SHP77 (cell line): ENCODE data around the gene PLEKHH1.
A peak's percentile ranks its signal among the peaks of the same experiment; 100 is the strongest.

Source experiments
- DNase-seq, 2 experiments: peaks; one replicate each; lab custom pipeline; 2025; lab: John Stamatoyannopoulos, UW

PLEKHH1 gene

DNA sequence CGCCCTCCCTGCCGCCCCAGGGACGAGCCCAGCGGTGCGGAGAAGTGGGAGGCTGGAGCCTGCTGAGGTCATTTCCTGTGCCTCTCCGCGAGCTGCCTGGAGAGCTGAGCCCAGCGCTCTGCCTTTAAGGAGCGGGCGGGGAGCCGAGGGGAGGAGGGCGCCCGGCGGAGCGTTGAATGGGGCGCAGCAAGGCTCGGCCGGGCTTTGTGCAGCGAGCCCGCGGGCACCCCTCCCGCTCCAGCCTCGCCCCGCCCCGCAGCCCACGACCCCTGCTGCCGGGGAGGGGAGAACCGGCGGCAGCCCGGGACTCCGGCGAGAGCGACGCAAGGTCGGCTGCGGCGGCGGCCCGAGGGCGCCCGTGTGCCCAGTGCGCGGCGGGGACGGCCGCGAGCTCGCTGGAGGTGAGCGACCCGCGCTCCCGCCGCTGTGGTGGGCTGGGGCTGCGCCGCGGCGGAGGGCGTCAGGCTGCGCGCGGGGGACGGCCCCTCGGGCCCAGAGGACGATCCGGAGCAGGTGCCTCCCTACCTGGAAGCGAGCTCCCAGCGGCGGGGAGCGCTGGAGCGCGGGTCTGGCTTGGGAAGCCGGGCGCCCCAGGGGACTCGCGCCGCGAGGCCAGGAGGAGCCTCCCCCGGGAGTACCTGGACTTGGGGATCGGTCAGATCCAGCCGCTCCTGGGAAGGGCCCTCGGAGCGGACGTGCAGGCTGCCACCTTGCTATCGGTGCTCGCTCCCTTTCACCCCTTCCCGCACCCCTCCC is at the start of gene PLEKHH1:
TSS of gene PLEKHH1 (plus strand) at position 293 of the 756 bp plus-strand sequence. CDS start 8,578 bp downstream, outside the sequence.
- DNase-seq, result peak; percentile 77 to 86

DNA sequence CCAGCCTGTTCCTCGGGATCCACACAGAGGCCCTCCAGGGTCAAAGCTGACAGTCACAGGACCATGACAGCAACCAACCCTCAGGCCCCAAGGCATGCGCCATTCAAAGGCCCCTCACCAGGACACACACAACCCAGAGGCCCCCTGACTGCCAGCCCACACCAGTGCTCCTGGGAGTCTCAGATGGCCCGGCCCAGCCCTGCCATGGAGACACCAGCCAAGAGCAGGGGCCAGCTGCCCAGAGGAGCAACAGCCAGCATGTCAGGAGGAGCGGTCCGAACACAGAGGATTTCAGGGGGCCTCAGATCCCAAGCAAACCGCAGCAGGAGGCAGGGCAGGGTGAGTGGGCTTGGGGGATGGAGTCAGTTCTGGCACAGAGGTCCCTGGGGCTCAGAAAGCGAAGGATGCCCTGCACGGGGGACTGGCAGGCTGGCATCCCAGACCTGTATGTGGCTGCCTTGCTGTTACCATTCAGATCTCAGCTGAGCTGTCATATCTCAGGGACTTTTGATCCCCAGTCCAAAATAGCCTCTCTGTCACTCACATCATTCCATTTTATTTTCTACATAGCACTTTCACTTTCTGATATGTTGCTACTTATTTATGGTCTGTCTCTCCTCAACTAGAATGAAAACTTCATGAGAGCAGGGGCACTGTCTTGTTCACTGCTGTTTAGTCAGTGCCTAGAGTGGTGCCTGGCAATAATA is 49.4 kb upstream of the PLEKHH1 start:
- DNase-seq, result no peak

DNA sequence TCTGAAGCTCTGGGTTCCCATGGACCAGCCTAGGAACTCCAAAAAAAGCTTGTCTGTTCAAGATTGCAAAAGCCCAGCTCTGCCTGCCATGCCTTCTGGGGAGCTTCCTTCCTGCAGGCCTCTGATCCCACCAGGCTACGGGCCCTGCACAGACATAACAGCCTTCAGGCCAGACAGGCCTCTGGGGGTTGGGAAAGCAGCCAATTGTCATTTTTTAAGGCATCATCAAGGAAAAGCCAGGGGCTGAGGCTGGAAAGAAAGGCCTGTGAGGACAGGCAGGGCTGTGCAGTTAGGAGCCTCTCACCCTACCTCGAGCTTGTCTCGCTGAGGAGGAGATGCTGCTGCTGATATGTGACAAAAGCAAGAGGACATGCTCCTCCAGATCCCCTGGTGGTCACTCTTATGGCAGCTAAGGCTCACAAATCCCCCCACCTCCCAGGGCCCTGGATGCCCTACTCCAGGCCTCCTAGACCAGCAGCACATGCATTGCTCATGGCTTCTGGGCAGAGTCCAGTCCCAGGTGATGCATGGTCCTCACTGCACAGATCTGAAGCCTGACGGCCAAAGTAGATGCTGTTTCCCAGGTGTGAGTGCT is 47.5 kb upstream of the PLEKHH1 start:
- no peak for DNase-seq

DNA sequence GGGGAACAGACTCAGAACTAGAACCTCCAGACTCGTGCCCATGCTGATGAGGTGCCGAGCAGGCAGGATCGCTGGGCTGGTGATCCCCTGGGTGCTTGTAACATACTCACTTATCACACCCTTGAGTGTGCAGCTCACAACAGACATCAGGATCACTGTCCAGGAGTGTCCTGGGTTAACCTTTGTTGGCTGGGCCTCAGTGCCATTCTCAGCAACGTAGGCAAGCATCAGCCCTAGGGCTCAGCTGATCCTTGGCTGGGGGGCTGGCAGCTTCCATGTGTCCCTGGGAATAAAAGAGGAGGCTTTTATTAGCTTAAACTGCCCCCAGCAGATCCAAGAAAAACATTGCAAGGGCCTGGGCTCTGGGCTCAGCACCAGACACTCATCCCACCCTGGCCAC is 46.2 kb upstream of the PLEKHH1 start:
- DNase-seq, result no peak

DNA sequence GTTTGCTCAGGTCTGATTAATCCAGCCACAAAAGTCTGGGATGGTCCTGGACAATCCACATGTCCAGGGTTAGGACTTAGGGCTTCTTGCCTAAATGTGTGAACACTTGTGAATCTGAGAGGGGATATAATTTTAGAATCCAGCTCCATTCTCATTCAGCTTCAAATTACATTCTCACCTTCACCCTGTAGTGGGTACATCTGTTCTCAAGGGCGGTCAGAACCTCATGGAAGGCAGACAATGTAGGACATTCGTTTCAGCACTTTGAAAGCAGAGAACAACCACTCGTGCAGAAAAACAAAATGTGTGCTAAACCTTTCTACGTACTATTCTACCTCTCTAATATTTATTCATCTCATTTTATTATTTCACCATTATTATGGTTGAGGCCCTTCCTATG is 45.8 kb upstream of the PLEKHH1 start:
- DNase-seq, result no peak

DNA sequence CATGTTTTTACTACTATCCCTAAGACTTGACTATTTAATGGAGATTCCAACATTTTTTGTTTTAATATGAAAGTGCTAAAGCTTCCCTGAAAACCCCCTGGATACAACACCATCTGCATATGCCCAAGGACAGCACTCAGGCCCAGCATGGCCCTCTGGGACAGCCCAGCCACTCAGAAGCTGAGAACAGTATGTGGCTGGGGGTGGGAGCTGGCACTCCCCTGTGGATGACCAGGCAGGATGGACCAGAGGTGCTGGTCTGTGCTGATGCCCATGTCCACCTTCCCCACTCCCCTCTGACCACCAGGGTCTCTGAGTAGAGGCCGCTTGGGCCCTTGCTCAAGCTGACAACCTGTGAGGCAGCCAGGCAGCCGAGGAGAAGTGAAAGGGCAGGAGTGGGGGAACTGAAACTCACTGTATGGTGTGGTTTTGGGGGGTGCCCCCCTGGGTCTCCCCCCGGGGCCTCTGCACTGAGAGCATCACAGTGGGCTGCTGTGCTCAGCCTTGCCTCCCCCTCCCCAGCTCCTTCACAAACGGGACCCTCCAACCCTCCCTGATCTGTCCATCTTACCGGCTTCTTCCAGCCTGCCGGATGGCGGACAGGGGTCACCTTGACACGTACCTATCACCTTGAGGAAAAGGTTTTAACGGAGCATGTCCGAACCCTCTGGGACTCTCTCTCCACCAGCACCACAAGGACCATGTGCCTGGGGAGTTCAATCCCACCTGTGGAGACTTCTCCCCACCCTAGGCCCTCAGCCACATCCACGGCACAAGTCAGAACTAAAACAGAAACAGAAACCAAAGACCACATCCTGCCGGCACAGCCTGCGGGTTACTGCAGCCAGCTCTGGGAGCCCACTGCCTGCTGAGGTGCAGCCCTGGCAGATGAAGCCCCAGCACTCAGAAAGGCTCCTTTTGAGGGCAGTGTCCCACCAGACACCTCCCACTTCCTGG is 44.9 kb upstream of the PLEKHH1 start, which contains the start of gene TMEM229B:
TSS of gene TMEM229B (minus strand) at position 785 of the 957 bp plus-strand sequence. CDS start 14,798 bp downstream, outside the sequence.
- DNase-seq, result no peak

DNA sequence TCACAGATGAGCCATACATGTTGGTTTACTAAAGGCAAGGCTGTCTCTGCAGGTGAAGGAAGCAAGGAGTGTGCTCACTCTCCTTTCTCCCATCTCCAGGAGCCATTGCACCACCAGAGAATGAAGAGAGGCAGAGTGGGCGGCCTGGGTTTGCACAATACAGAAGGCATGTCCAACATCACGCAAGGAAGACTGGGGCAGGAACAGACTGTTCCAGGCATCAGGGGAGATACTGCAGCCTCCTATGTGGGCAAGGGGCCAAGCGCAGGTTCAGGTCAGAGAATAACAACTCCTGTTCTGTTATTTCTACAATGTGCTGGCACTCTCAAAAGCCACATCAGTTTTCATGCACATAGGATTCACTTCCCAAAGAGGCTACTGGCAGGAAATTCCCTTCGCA is 42.9 kb upstream of the PLEKHH1 start:
- no peak for DNase-seq

DNA sequence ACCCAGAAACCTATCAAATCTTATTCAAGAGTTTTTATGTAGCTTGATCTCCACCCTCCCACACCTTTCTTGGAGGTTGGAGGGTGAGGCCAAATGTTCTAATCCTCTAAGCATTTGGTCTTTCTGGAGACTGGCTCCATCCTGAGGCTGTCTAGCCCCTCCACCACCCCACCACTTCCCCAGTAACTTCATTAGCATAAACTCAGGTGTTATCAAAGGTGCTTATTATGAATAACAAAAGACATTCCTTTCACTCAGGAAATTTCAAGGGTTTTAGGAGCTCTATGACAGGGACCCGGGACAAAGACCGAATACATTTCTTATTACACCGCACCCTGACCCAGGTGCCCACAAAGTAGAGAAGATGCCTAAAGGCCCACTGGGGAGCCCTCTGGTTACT is 41.8 kb upstream of the PLEKHH1 start:
- no peak for DNase-seq

DNA sequence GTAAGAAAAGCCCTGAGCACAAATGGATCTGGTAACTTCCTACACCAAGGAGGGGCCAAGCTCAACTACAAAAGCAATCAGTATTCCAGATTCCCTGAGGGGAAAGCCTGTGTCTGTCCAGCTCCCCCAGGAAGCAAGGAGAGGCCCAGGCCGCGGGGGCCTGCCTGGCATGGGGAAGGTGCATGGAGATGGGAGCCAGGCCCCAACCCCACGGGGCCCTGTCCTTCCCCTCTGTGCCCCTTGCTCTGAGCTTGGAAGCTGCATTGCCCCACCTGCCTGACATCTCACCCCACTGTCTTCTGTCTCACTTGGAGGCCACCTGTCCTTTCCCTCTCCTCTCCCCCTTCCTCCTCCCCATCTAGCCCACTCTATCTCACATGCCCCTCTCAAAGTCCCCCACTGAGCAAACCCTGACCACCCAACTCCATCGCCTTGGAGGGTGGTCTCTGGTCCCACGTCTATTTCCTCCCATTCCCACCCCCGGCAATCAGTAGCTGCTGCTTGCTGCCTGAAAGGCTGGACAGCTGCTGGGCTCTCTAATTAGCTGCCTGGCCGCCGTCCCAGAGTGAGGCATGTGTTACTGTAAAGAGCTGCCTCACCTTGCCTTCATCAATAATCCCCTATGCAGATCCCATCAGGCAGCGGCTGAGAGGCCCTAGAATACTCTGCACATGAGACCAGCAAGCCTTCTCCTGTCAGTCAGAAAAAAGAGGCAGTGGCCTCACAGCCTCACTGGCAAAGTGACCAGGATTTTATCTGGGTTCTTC is 41.2 kb upstream of the PLEKHH1 start:
- DNase-seq, result peak; percentile 68 to 78

DNA sequence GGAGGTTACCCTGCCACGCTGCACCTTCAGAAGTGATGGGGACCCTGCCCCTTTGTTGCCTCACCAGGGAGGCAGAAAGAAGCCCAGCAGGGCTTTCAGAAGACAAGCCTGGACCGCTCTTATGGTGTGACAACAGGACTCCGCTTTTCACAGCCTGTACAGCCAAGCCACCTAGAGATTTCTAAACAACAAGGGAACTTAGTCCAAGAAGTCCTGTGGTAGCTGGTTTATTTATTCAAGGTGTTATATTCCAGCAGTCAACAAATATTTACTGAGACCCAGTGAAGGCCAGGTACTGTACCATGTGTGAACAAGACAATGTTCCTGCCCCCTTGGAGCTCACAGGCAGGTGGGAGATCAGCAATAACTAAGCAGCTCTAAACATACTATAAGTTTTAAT is 40.6 kb upstream of the PLEKHH1 start:
- DNase-seq, result no peak

DNA sequence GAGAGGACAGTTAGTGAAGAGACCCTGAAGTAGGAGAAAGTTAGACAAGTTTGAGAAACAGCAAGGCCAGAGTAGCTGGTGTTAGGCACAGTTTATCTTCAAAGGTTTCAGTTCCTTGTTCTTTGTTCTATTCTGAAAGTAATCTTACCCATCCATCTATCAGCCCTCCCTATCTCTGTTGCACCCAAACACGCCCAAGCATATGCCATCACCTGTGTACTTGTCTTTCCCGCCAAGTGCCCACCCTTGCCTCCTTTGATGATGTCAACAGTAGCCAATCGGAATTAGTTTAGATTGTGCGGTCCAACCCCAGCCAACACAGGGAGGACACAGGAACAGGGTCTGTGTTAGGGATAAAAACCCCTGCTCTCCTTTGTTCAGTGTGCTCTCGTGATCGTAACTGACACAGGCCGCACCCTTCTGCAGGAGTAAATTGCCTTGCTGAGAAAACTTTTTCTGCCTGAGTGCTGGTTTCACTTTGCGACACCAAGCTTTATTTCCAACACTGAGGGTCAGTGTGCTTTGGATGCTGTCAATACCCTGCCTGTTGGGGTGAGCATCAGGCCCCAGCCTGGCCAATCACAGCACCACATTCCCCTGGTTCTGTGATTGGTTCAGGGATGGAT is 39.9 kb upstream of the PLEKHH1 start:
- no peak for DNase-seq

DNA sequence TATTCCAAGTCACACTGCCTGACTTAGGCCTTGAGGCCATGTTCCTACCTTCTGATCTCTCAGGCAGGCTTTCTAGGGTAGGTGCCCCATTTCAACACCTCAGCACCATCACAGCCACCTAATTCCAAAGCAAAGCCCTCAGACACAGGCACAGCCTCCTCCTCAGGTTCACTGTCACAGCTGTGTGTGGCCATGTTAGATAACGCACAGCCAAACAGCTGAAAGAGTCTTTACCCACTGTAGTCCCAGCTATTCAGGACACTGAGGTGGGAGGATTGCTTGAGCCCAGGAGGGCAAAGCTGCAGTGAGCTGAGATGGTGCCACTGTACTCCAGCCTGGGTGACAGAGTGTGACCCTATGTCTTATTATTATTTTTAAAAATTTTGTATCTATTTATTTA is 37.3 kb upstream of the PLEKHH1 start:
- no peak for DNase-seq

DNA sequence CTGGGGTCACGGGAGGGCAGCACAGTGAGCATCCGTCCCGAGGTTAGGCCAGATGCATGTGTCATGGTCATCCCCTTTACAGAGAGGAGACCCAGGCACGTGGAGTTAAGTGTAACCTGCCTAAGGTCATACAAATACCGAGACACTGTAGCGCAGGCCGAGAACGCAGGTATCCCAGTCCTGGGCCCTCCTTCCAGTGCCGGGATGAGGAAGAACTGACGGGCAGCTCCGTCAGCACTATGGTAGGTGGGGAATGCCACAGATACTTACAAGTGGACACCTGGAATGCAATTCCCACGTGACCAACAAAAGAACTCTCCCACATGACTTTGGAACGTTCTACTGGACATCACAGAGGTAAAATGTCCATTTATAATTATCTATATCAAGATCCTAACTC is 35.9 kb upstream of the PLEKHH1 start:
- DNase-seq, result no peak

DNA sequence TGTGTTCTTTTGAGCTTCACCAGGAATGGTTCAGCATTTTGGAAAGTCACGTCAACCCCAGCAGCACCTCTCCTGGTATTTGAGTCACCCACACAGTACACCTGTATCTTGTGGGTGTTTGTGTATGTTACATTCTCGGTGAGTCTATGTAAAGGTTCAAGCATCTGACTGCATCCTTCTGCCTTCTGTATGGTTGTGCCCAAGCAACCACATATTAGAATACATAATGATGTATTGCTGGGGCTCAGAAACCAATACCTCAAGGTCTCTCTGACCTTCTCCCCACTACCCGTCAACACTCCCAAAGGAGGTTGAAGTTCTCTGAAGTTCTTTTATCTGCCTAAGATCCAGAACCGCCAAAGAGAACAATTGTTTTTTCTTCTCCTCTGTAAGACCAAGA is 35.4 kb upstream of the PLEKHH1 start:
- DNase-seq, result no peak

DNA sequence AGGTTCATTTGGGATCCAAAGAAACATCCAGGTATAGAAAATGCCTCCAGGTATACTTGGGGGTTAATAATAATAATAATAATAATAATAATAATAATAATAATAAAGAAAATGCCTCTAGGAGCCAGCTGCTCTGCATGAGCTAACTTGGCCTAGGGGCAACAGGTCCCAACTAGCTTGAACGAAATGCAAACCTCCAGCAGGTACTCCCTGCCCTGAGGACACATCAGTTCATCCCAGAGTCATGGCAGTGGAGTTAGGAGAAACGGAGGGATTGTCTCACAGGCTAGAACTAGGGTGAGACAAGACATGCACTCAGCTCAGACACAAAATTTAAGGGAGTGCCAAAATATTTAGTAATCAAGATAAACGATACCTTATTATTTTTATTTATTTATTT is 32.1 kb upstream of the PLEKHH1 start:
- no peak for DNase-seq

DNA sequence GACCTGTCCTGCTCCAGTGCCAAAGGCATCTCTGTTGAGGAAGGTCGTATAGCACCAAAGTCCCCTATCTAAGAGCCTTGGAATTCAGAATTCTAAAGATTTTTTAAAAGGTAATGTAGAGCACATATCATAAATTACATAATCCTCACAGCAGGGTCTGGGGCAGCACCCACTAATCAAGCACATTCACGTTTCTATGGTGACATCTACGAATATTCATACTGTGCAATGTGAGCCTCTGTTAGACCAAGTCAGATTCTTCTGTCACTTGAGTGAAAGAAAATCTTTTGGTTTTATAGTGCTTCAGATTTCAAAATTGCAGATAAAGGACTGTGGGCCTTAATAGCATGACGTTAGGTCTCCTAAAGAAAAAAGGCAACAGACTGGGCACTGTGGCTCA is 31.4 kb upstream of the PLEKHH1 start:
- no peak for DNase-seq

DNA sequence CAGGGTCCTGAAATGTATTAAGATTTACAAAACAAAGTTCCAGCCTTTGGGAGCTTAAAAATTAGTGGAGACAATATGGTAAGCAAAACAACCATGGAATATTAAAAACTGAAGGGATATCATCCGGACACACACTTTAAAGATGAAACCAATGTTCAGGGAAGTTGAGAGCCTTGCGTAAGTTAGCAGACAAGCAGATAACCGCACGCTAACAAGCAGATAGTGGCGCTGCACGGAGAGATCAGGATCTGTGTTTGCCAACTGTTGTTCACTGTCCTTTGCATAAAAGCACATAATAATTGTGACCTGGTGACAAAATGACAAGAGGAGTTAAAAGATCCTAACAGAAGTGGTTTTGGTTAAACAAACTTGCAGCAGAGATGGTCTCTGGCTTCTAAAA is 30.2 kb upstream of the PLEKHH1 start:
- DNase-seq, result no peak

DNA sequence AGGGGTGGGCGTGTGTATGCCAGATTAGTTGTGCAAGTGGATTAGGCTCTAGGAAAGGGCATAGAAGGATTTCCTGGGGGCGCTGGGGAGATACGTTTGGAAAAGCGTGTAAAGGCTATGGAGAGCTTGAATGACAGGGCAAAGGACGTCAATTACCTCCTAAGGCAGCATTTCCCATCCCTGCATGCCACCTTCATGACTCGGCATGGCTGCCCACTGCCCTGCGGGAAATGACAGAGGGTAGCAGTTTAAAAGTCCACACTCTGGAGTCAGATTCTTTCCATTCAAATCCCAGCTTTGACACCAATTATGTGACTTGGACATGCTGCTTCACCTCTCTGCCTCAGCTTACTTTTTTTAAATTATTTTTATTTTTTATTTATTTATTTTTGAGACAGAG is 29.8 kb upstream of the PLEKHH1 start:
- no peak for DNase-seq

DNA sequence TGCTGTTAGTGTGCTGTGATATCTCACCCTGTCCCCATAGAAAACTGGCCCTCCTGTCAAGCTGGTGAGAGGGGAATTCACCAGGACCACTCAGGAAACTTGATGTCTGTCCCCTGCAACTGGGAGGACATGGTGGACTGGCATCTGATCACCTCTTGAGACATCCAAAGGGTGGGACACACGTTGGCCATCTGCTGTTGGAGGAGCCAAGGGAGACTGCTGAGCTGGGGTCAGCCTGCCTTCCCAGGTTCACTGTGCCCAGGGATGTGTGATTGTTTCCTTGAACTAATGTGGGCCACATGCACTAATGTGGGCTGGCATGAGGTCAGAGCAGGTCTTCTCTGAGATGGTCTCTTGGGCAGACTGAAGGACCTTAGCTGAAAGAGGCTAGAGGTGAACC is 27.8 kb upstream of the PLEKHH1 start:
- no peak for DNase-seq

DNA sequence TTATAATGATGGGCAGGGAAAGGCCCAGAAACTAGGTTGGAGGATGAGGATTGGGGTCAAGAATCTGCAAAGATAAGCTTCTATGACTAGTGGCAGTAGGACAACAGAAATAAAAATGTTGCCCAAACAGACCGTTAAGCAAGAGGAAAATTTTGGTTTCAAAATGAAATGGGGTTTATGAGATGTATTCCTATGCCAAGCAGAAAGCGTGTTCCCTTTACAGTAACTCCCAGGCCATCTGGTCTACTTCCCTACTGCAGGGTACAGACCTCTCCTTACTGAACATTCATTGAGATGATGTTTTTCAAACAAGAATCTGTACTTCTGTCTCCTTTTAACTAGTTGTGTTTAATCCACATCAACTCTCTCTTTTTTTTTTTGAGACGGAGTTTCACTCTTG is 24.1 kb upstream of the PLEKHH1 start:
- DNase-seq, result no peak

DNA sequence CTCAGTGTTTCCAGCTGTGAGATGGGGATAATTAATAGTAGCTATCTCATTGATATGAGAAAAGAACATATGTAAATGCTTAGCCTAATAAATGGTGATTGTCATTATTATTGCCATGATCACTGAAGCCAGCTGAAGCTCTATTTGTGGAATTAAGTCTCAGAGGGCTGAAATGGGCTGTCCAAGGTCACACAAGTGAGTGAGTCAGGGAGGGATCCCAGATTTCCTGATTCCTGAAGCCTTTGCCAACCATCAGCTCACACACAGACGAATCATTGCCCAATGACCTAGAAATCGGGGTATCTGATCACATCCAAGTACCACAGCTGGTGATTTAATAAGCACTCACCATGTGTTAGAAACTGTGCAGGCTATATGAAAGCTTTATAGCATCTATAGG is 23.0 kb upstream of the PLEKHH1 start:
- DNase-seq, result no peak
